GM18526 (cell line): ENCODE results near the gene DUT.

Experiments used
- POLR2A ChIP-seq: IDR thresholded peaks from 3 replicates; pipeline ENCODE4 v1.6.1; 2011; ENCODE audit not compliant: insufficient read length; ENCODE audit errors: extremely low read depth

DUT gene

DNA sequence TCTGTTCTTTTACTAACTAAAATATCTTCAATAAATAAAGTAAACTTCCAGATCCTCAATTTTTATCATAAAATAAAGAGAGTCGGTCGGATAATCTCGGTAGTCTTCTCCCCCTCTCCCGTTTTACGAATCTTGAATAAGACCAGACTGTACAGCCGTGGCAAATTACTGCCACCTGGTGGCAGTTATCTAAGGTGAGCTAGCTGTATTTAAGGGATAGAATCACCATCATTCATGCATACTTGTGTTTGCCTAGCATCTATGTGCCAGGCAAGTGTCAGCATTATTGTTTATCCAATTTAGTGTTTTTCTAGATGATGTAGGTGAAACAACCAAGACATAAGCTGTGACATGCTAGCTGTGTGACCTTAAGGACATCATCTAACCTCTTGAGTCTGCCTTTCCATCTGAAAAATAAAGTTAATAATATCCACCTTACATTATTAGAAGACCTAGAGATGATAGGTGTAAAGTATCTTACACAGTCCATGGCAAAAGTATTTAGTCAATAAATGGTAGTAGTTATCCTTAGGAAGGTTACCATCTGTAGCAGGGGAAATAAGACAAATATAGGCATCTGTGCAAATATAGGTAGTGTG is 21.3 kb downstream of the DUT start:
- no peak for TF ChIP-seq POLR2A

DNA sequence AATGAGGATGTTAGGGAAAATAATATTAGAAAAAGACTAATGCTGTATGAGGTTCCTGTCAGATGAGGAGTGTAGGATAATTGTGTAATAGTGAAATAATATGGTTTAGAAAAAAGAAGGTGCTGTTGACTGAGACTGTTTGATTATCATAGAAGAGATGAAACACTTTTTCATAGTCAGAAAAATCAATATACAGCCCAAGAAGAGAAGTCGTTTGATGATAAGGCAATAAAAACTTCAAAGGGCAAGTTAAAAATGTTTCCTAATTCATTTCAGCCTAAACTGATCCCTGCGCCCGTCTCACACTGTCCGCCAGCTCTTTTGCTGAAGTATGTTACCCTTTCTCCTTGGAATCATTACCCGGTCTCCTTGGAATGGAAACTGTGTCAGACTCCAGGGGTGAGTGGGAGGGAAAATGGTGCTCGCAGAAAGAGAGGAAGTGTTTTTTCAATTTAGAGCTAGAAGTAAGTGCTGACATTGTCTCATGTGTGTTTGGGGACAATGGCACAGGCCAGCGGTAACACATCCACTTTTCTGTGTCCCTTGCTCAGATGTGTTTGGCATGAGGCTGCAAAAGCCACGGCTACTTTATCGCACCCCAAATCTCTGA is 23.6 kb downstream of the DUT start:
- TF ChIP-seq POLR2A: no peak

DNA sequence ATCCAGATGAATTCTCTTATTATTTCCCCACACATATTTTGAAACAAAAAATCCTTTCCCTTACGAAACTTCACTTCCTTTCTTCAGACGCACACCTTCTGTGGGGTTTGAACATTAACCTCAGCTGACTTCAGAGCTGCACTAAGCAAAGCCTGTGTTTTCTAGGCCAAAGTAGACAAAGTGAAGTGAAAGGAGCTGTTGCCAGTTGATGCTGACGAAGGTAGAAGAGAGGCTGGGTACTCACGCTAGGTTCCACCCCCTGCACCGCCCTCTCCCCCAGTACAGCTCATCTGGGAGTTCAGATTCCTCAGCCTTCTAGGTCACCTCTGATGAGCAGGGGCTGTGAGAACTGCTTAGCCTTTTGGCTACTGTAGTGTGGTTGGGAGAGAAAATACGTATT is 24.1 kb downstream of the DUT start:
- TF ChIP-seq POLR2A: no peak

- TF ChIP-seq POLR2A: no peak
These were observed 27.3 kb downstream of the DUT start for GRCh38 chr15:48358229-48359152.

- TF ChIP-seq POLR2A: no peak
These were observed 29.6 kb downstream of the DUT start for GRCh38 chr15:48360841-48361240.

DNA sequence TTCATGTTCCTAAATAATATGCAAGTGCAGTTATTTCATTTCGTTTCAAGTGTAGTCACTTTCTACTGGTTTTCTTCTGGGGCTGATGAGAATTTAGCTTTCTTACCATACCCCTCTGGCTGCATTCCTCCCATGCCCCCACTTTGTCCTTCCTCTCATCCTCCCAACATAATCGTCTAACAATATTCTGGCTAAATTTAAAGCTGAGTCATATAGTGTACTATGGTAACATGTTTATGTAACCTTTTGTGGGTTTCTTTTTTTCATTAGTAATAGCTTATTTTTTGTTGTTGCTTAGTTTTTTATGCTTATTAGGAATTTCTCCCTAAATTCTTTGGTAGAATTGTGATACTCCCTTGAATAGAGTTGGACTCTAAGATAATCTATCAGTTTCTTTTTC is 30.5 kb downstream of the DUT start:
- no peak for TF ChIP-seq POLR2A

GRCh38 chr15:48363474-48363873 is 32.2 kb downstream of the DUT start:
- TF ChIP-seq POLR2A: no peak

DNA sequence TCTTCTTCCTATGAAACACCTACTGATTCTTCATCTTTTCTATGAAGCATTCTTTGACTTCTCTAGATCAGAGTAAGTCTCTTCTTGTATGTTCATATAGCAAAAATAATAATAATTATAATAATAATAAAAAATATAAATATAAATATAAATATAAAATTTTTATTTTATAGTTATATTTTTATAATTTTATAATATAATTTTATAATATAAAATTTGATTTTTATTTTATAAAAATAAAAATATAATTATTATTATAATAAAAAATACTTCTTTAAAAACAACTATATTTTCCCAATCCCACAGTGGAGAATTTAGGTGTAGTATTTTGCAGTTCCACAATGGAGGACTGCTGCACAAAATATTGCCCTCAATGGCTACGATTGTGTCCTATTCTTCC is 34.3 kb downstream of the DUT start:
- TF ChIP-seq POLR2A: no peak

DNA sequence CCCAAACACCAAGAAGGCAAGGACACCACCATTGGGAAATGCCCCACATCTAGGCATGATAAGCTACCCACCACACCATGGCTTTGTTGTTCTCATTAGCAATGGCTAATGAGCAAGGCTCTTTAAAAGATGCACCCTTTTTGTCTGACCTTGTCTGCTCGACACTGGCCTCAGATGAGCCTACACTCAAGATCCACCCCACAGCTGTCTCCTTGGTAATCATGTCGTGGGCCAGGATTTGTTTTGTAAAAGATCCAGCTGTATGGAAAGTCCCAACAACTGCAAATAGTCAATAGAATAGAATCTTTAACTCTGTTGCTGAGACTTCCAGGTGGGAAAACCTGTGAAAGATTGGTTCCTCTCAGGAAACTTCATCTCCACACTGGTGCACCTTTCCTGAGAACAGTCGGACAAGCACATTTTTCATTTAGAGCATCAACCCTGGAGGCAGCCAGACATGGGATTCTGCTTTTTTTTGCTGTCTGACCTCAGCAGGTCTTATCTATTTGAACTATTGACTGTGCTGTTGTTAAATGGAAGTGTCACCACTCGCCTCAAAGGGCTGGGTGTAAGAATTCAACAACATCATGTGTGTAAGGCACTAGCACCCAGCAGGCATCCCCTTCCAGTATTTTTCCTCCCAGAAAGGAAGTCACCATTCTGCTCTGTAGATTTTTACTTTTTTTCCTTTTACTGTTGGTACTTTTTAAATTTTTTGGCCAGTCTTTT is 35.5 kb downstream of the DUT start:
- TF ChIP-seq POLR2A: no peak

DNA sequence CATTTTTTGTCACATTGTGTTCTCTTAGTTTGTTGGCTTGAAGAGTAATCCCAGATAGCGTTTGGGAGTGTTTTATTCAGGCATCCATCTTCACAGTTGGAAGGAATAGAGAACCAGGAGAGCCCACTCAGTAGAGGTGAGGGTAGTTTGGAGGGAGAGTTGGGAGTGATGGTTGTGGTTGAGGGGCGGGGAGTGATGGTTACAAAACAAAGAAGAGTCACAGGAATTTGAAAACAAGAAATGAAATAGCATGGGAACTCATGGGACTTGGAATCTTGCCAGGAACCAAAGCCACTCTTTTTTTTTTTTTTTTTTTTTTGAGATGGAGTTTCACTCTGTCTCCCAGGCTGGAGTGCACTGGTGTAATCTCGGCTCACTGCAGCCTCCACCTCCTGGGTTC is 36.3 kb downstream of the DUT start:
- TF ChIP-seq POLR2A: no peak

GRCh38 chr15:48370460-48370859 is 39.2 kb downstream of the DUT start:
- no peak for TF ChIP-seq POLR2A

GRCh38 chr15:48371550-48371949 is 40.3 kb downstream of the DUT start:
- TF ChIP-seq POLR2A: no peak

DNA sequence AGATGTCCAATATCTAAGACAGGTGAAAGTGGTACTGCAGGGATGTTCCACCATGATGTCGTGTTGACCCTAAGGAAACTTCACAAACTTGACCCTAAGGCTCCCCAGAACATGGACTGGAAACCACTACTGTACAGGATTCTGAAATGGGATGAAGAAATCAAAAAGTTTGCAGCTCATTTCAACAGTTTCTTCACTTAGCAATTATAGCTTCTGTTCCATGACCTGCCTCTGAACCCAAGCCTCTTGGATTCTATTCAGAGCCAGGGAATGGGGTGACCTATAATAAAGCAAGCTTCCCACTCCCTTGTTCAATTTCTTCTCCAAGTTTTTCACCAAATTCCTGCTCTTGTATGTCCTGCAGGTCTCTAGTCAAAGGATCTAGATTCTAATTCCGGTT is 40.7 kb downstream of the DUT start:
- no peak for TF ChIP-seq POLR2A

DNA sequence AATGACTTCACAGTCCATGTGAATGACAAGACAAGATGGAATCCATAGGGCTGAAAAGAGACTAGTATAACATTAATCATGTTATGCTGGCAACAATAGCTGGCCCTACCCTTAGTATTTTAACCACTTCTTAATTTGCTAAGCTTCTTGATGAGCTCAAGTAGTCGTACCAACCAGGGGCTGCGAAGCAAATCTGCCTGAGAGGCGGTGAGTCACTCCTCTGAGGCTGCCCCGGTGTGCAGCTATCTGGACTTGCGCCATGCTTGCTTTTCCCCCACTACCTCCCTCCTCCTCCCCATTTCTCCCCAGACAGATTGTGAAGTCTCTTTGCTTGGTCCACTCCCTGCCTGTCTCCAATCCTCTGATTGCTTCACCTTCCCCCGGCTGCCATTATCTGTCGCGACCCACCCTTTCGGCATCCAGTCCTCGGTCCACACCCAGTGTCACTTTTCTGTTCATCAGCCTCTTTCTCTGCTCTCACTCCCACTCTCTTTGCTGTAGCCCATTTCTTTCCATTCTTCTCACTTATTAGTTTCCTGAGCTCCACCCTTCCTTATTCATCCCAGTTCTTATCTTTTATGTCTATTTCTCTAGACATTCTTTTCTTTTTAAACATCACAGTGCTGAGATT is 42.7 kb downstream of the DUT start:
- TF ChIP-seq POLR2A: no peak

DNA sequence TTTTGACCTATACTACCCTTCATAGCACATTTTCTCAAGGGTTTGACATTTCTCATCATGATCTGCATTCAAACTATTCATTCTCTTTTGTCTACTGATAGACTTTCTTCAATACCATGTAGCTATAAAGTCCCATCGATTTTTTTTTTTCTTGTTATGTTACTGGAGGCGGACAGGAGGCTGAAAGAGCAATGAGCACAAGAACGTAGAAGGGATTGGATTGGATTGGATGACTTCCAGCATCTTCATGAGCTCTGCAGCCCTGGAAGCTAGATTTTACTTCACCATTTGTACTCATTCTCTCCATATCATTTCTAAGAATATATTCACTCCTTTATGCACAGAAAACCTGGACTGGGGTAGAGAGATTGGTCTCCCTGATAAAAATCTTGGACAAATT is 43.2 kb downstream of the DUT start:
- no peak for TF ChIP-seq POLR2A
